HEK293T (cell line): ENCODE results near the gene LARP4B.

ENCODE experiments used
- ARNT ChIP-seq: fragments of 450-650 bp; IDR thresholded peaks from 2 replicates; pipeline ENCODE4 v1.6.1; 2017; ENCODE audit warnings: mild to moderate bottlenecking
- SP1 ChIP-seq: fragments of 450-650 bp; IDR thresholded peaks from 2 replicates; pipeline ENCODE4 v1.6.1; 2017

- no peak for TF ChIP-seq SP1
- TF ChIP-seq ARNT = no peak
Observed at GRCh38 chr10:971613-972012, 40.1 kb upstream of the LARP4B start.
